Liver (tissue), 3 donors: ENCODE results near the gene CD9.
A peak's percentile ranks its signal among the peaks of the same experiment; 100 is the strongest.

Experiments
- CTCF ChIP-seq: fragments of 150-350 bp; IDR thresholded peaks from 2 replicates; pipeline ENCODE4 v1.5.1; 2017; ENCODE audit warnings: improper control_type of control experiment, low read depth, low read length; ENCODE audit not compliant: missing input control
- EGR1 ChIP-seq, 2 donors: IDR thresholded peaks; 2 replicates each; pipeline ENCODE4 v1.6.1; 2016 to 2018; ENCODE audit warnings: antibody characterized with exemption in 2 of 2, low read depth in 2 of 2
- GABPA ChIP-seq, 2 donors: IDR thresholded peaks in 1 of 2; conservative IDR thresholded peaks in 1 of 2; 2 replicates each; pipeline ENCODE4 v1.6.1; 2016; ENCODE audit warnings: antibody characterized with exemption in 2 of 2, mild to moderate bottlenecking in 1 of 2, moderate library complexity in 1 of 2
- JUND ChIP-seq, 2 donors: IDR thresholded peaks; 2 replicates each; pipeline ENCODE4 v1.6.1; 2016; ENCODE audit warnings: antibody characterized with exemption in 2 of 2
- RAD21 ChIP-seq, 2 donors: IDR thresholded peaks; 2 replicates each; pipeline ENCODE4 v1.6.1; 2016; ENCODE audit warnings: antibody characterized with exemption in 2 of 2, mild to moderate bottlenecking in 2 of 2
- SP1 ChIP-seq: IDR thresholded peaks from 2 replicates; pipeline ENCODE4 v1.6.1; 2018; ENCODE audit warnings: antibody characterized with exemption, mild to moderate bottlenecking
- TAF1 ChIP-seq: conservative IDR thresholded peaks from 2 replicates; pipeline ENCODE4 v1.6.1; 2016; ENCODE audit warnings: antibody characterized with exemption, mild to moderate bottlenecking
- YY1 ChIP-seq: IDR thresholded peaks from 2 replicates; pipeline ENCODE4 v1.6.1; 2016; ENCODE audit warnings: antibody characterized with exemption, mild to moderate bottlenecking
- donor health status: healthy.
- donor health status: healthy.

GRCh38 chr12:6183689-6184428, 16.3 kb upstream of the CD9 start:
- TF ChIP-seq CTCF: no peak
- peak; percentile 43 for TF ChIP-seq TAF1
- peak in 1 of 2 donors; percentile 49 for TF ChIP-seq JUND (IDR thresholded peaks at IDR 0.05)
- no peak for TF ChIP-seq EGR1 (IDR thresholded peaks at IDR 0.05; ENCODE audit: low read depth in 2 of 2)
- TF ChIP-seq GABPA (IDR thresholded peaks at IDR 0.05 in 1 of 2, conservative IDR thresholded peaks at IDR 0.05 in 1 of 2): no peak
- TF ChIP-seq RAD21 (IDR thresholded peaks at IDR 0.05): peak in 1 of 2 donors; percentile 15
- no peak for TF ChIP-seq SP1
- no peak for TF ChIP-seq YY1
